Mesendoderm (in vitro differentiated cells): ENCODE results near the gene ABI1.
"Not testable (repeated sequence)": the region's sequence is repeated elsewhere in the genome, so short reads cannot be mapped to it uniquely, and the experiment has no call there.

Source experiments
- DNase-seq: peaks from one replicate; pipeline ENCODE4 v3.0.0; 2013
- H2AK5ac ChIP-seq: 2 replicates; pipeline ENCODE4 v1.6.1; 2013; ENCODE audit warnings: low read length, inconsistent platforms
- H2BK120ac ChIP-seq: 2 replicates; pipeline ENCODE4 v1.6.1; 2013; ENCODE audit warnings: low read depth, mild to moderate bottlenecking, low read length, moderate library complexity, mixed read lengths
- H2BK15ac ChIP-seq: replicated peaks from 2 replicates; pipeline ENCODE4 v1.6.1; 2013; ENCODE audit warnings: low read depth, mild to moderate bottlenecking, moderate library complexity
- H2BK5ac ChIP-seq: 2 replicates; pipeline ENCODE4 v1.6.1; 2013; ENCODE audit warnings: low read length, inconsistent platforms
- H3K18ac ChIP-seq: 2 replicates; pipeline ENCODE4 v1.6.1; 2013; ENCODE audit warnings: mild to moderate bottlenecking, low read length, mixed read lengths
- H3K23ac ChIP-seq: one replicate; pipeline ENCODE4 v1.6.1; 2013; ENCODE audit warnings: low read length
- H3K27ac ChIP-seq: 2 replicates; pipeline ENCODE4 v1.5.1; 2013; ENCODE audit warnings: low read depth, mild to moderate bottlenecking, inconsistent platforms, low read length, moderate library complexity
- H3K27me3 ChIP-seq: 2 replicates; pipeline ENCODE4 v1.6.1; 2013; ENCODE audit warnings: low read length, control low read depth, mild to moderate bottlenecking, inconsistent platforms; ENCODE audit not compliant: insufficient read depth, poor library complexity
- H3K36me3 ChIP-seq: 2 replicates; pipeline ENCODE4 v1.6.1; 2013; ENCODE audit warnings: low read length, inconsistent platforms; ENCODE audit not compliant: control insufficient read depth, insufficient read depth
- H3K4ac ChIP-seq: one replicate; pipeline ENCODE4 v1.6.1; 2013; ENCODE audit warnings: low read depth, mild to moderate bottlenecking, low read length, moderate library complexity
- H3K4me1 ChIP-seq: 2 replicates; pipeline ENCODE4 v1.6.1; 2013; ENCODE audit warnings: low read depth, low read length, inconsistent platforms; ENCODE audit not compliant: control insufficient read depth
- H3K4me2 ChIP-seq: 2 replicates; pipeline ENCODE4 v1.6.1; 2013; ENCODE audit warnings: low read length
- H3K4me3 ChIP-seq: 2 replicates; pipeline ENCODE4 v1.5.1; 2013; ENCODE audit warnings: mild to moderate bottlenecking, low read length
- H3K56ac ChIP-seq: one replicate; pipeline ENCODE4 v1.6.1; 2013; ENCODE audit warnings: low read length
- H3K79me1 ChIP-seq: 2 replicates; pipeline ENCODE4 v1.6.1; 2013; ENCODE audit warnings: low read length, inconsistent platforms
- H3K79me2 ChIP-seq: 2 replicates; pipeline ENCODE4 v1.6.1; 2013; ENCODE audit warnings: mild to moderate bottlenecking, low read length; ENCODE audit not compliant: control insufficient read depth, insufficient read depth
- H3K9ac ChIP-seq: 2 replicates; pipeline ENCODE4 v1.6.1; 2013; ENCODE audit warnings: low read length, inconsistent platforms
- H4K5ac ChIP-seq: one replicate; pipeline ENCODE4 v1.6.1; 2013; ENCODE audit warnings: low read length
- H4K8ac ChIP-seq: one replicate; pipeline ENCODE4 v1.6.1; 2013; ENCODE audit warnings: low read depth, mild to moderate bottlenecking, control low read depth, low read length, moderate library complexity
- WGBS: extraction: QIAGEN DNeasy Blood & Tissue Kit; methylation state at CpG from one replicate; pipeline ENCODE4 v1.1.7; 2013; ENCODE audit warnings: low lambda C conversion rate, missing lambda C conversion rate; ENCODE audit not compliant: insufficient coverage; ENCODE audit errors: extremely low coverage; 5-methylcytosine and 5-hydroxymethylcytosine counted together

Gene ABI1

DNA sequence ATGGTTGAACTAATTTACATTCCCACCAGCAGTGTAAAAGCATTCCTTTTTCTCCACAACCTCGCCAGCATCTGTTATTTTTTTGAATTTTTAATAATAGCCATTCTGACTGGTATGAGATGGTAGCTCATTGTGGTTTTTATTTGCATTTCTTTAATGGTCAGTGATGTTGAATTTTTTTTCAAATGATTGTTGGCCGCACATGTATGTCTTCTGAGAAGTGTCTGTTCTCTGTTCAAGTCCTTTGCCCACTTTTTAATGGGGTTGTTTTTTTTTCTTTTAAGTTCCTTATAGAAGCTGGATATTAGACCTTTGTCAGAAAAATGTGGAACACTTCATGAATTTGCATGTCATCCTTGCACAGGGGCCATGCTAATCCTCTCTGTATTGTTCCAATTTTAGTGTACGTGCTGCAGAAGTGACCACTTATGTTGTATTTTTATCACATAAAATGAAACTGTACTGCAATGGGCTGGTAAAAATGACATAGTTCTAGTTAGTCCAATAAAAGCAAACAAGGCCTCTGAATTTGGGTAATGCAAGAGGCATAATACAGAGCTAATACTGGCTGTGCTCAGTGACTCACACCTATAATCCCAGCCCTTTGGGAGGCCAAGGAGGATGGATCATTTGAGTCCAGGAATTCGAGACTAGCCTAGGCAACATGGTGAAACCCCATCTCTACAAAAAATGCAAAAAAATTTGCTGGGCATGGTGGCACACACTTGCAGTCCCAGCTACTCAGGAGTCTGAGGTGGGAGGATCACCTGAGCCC is 70.3 kb downstream of the ABI1 start:
- Histone ChIP-seq H3K23ac (no peak overlapping the region), H3K56ac (no peak overlapping the region), H2BK120ac (no peak overlapping the region), H3K36me3 (no peaks in the 10 kb centered on the region), H3K79me2 (no peaks in the 10 kb centered on the region), H3K18ac (no peak overlapping the region), H2BK15ac (no peak overlapping the region), H3K9ac (no peak overlapping the region), H3K79me1 (peaks cover 5% of the 10 kb centered on the region), H2BK5ac (no peak overlapping the region), H3K4me2 (no peak overlapping the region), H4K8ac (no peak overlapping the region), H3K4ac (no peak overlapping the region), H3K4me3 (no peak overlapping the region), H3K27me3 (no peaks in the 10 kb centered on the region), H2AK5ac (no peak overlapping the region), H4K5ac (no peak overlapping the region), H3K27ac (no peak overlapping the region), H3K4me1 (no peaks in the 10 kb centered on the region)
- no peak for DNase-seq
- no CpG with 5 or more reads among the region's 4 CpGs for WGBS

DNA sequence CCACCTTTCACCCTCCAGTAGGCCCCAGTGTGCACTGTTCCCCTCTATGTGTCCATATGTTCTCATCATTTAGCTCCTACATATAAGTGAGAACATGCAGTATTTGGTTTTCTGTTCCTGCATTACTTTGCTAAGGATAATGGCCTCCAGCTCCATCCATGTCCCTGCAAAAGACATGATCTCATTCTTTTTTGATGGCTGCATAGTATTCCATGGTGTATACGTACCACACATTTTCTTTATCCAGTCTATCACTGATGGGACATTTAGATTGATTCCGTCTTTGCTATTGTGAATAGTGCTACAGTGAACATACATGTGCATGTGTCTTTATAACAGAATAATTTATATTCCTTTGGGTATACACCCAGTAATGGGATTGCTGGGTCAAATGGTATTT is 71.0 kb downstream of the ABI1 start:
- H3K36me3 ChIP-seq, H3K9ac ChIP-seq, H3K4me2 ChIP-seq, H3K79me1 ChIP-seq, H2BK120ac ChIP-seq, H3K4me3 ChIP-seq, DNase-seq, H3K4me1 ChIP-seq, H3K27ac ChIP-seq, H3K79me2 ChIP-seq, H2BK15ac ChIP-seq, H2AK5ac ChIP-seq, H3K4ac ChIP-seq, H4K5ac ChIP-seq, H3K23ac ChIP-seq, H3K18ac ChIP-seq, H4K8ac ChIP-seq, H3K56ac ChIP-seq, H2BK5ac ChIP-seq, H3K27me3 ChIP-seq: not testable (repeated sequence)
- no CpG with 5 or more reads among the region's 2 CpGs for WGBS

DNA sequence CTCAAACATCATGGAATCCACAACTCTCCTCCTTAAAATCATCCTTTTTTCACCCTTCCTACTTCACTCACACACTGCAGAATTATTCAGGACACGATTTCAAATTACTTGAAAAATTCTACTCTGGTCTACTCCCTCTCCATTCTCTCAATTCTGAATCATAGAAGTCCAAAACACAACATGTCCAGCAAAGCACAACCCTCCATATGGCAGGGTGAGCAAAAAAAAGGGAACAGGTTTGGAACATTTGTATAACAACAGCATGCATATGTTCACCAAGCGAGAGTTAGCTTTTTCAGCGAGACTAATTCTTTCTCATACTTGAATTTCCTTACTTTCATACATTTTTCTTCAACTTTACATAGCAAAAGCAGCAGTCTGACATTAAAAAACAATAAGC is 73.4 kb downstream of the ABI1 start:
- 100% methylated on average over 1 of the region's 3 CpGs for WGBS
- Histone ChIP-seq H2AK5ac (no peak overlapping the region), H3K9ac (no peak overlapping the region), H4K8ac (no peak overlapping the region), H3K4ac (no peak overlapping the region), H3K79me2 (peaks cover 4% of the 10 kb centered on the region), H3K79me1 (peaks cover 10% of the 10 kb centered on the region), H3K27me3 (no peaks in the 10 kb centered on the region), H3K23ac (no peak overlapping the region), H4K5ac (no peak overlapping the region), H3K27ac (no peak overlapping the region), H2BK15ac (no peak overlapping the region), H3K56ac (no peak overlapping the region), H3K4me3 (no peak overlapping the region), H3K4me1 (no peaks in the 10 kb centered on the region), H3K4me2 (no peak overlapping the region), H2BK120ac (no peak overlapping the region), H3K18ac (no peak overlapping the region), H3K36me3 (no peaks in the 10 kb centered on the region), H2BK5ac (no peak overlapping the region)
- DNase-seq: no peak

DNA sequence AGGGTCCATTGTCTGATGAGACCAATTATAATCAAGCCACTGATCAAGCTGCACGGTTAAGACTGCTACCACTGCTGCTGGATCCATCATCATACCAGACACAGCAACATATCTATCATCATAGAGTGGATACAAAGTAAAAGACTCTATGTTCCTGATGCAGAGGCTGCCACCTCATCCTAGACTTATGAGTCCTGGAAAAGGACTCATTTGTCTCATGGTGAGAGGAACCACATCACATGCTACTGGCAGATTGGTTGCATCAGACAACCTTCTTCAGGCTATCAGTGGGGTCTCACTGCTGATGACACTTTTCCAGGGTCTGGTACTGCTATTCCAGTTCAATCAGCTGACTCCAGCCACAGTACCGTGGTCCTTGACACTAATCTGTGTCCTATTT is 79.0 kb downstream of the ABI1 start:
- H4K5ac ChIP-seq: no peak overlapping the region
- no CpG with 5 or more reads among the region's 2 CpGs for WGBS
- no peaks in the 10 kb centered on the region for H3K36me3 ChIP-seq
- peaks cover 19% of the 10 kb centered on the region for H3K4me1 ChIP-seq
- peaks cover 17% of the 10 kb centered on the region for H3K79me2 ChIP-seq
- H3K4me3 ChIP-seq: no peak overlapping the region
- H2BK5ac ChIP-seq: peak overlapping the region; percentile 41
- H3K56ac ChIP-seq: no peak overlapping the region
- no peak overlapping the region for H3K23ac ChIP-seq
- peak overlapping the region; percentile 0 for H3K4ac ChIP-seq
- H2AK5ac ChIP-seq: no peak overlapping the region
- H3K9ac ChIP-seq: no peak overlapping the region
- H3K79me1 ChIP-seq: peaks cover 22% of the 10 kb centered on the region
- no peak for DNase-seq
- H3K27me3 ChIP-seq: no peaks in the 10 kb centered on the region
- H3K4me2 ChIP-seq: no peak overlapping the region
- no peak overlapping the region for H4K8ac ChIP-seq
- no peak overlapping the region for H2BK120ac ChIP-seq
- peak overlapping the region; percentile 30 for H3K27ac ChIP-seq
- peak overlapping the region; percentile 9 for H3K18ac ChIP-seq
- H2BK15ac ChIP-seq: no peak overlapping the region

DNA sequence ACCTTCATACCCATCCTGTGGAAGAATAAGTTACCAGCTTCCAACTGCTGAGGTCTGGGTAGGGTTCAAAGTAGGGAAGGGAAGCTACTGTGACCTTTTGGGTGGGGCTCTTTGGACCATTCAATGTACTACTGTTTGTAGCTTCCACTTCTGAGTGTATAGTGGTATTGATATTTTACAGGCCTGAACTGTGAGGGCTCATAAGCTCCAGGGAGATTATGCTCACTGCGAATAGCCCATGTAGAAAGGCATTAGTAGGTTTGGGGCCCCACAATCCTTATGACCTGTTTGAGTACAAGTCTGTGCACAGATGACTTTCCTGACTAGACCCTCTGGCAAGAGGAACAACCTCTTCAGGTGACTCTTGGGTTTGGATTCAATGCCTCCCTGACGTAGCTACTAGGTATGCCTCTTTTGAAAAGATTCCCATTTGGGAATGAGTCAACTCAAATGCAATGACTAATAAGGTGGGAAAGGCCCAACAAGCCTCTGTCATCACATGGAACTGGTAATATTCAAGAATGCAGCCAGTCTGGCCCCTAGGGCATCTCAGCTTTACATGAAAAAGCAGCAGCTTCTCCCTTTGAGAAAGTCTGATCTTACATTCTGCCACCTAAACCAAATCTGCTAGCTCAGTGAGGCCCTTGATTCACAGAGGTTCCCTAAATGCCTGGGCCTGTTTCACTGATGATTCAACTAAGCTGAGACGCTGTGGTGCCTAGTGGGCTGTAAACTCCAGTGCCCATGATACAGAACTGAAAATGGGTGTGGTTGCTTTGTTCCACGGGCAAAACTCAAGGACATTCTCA is 79.8 kb downstream of the ABI1 start:
- H3K79me1 ChIP-seq: peaks cover 20% of the 10 kb centered on the region

More for the DNA sequence above, 79.8 kb downstream of the ABI1 start:
- Histone ChIP-seq H3K23ac (no peak overlapping the region), H2BK5ac (no peak overlapping the region), H3K4ac (no peak overlapping the region), H2AK5ac (no peak overlapping the region), H2BK15ac (no peak overlapping the region), H3K79me2 (peaks cover 17% of the 10 kb centered on the region), H3K18ac (peak overlapping the region; percentile 11), H3K4me3 (no peak overlapping the region), H3K36me3 (no peaks in the 10 kb centered on the region), H3K9ac (no peak overlapping the region), H3K4me2 (no peak overlapping the region), H2BK120ac (no peak overlapping the region), H3K4me1 (peaks cover 19% of the 10 kb centered on the region), H3K27ac (peak overlapping the region; percentile 35), H3K56ac (peak overlapping the region; percentile 22), H4K5ac (no peak overlapping the region), H4K8ac (no peak overlapping the region), H3K27me3 (no peaks in the 10 kb centered on the region)
- DNase-seq: peak; percentile 93
- WGBS: no CpG with 5 or more reads among the region's 4 CpGs
